MM.1S (cell line): Measurements from ENCODE around the gene GFRA1.

Experiments used
- CTCF ChIP-seq: fragments of 300-600 bp; sonication (generic); IDR thresholded peaks from 2 replicates; pipeline ENCODE4 v1.5.1; 2016; ENCODE audit warnings: antibody characterized with exemption, low read length, mixed read lengths
- EZH2 ChIP-seq: fragments of 300-600 bp; sonication (generic); optimal IDR thresholded peaks from 2 replicates; pipeline ENCODE3; 2017; ENCODE audit warnings: low read depth, mild to moderate bottlenecking, antibody characterized with exemption, low read length, mixed read lengths

GRCh38 chr10:116311706-116312490 is 38.9 kb upstream of the GFRA1 start:
- no peak for TF ChIP-seq CTCF
- TF ChIP-seq EZH2: no peak
